Measurements from ENCODE around the gene PALLD. TPM values are rescaled to one million over a fixed set of nuclear protein-coding genes. Genes with fewer than 3 reads are reported as not detected.

Gene PALLD
- total RNA-seq, 5 donors from 2014 or later (not counting 1 experiment from before 2014, with no cell fraction given), result 0.56 to 1.9 (median 0.93) TPM

GRCh38 chr4:168499241-168499640 is 2.4 kb downstream of the PALLD start:
- Histone ChIP-seq H3K36me3 (ENCODE audit: control insufficient read depth in 2 of 2, extremely low read depth in 1 of 2, insufficient read depth in 1 of 2, low read length in 1 of 2) (no peaks in the 10 kb centered on the region), H3K9me3 (no peaks in the 10 kb centered on the region), H3K4me1 (ENCODE audit: control insufficient read depth in 1 of 2, extremely low read depth in 1 of 2, insufficient read depth in 2 of 2, low read length in 2 of 2) (peaks cover 5 to 6% of the 10 kb centered on the region in 2 experiments), H3K27me3 (replicated peaks in 1 of 2; ENCODE audit: control insufficient read depth in 2 of 2, extremely low read depth in 1 of 2, insufficient read depth in 2 of 2, low read length in 1 of 2) (no peaks in the 10 kb centered on the region), H3K4me3 (ENCODE audit: control insufficient read depth in 1 of 2, extremely low read depth in 1 of 2, low read length in 1 of 2) (no peak overlapping the region), H3K27ac (ENCODE audit: low read length) (no peak overlapping the region)
- Mint-ChIP-seq H3K4me1 (peaks cover 6 to 10% (median 7%) of the 10 kb centered on the region in 3 donors), H3K27ac (no peak overlapping the region), H3K36me3 (no peaks in the 10 kb centered on the region), H3K9me3 (no peaks in the 10 kb centered on the region), H3K27me3 (no peaks in the 10 kb centered on the region), H3K4me3 (no peak overlapping the region)
- CTCF ChIA-PET, result interaction anchor here in 1 of 2 donors (0.6 to 0.9 kb wide), 3 partner anchors 10 to 25 kb away, joined by 3 to 4 read pairs (median 3); no protein-coding TSS in a partner anchor
- POLR2A ChIA-PET, result no interaction called here
- no peak for ATAC-seq (replicated peaks in 1 of 4)
- DNase-seq, result no peak

DNA sequence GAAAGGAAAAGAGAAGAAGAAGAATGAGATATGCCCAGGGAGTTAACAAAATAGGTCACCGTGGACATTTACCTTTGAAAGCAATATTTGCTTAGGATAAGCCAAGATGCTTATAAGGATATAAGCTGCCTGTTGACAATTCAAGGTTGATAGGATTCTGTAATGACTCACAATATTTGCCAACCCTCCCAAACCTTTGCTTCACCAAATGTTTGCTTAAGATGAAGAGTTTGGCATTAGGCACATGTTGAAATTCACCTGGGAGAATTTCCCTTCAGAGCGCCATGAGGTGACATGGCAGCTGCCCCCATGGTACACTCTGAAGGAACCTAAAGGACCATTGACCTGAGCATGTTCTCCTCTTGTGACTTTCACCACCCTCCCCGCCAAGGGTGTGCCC is 4.6 kb downstream of the PALLD start:
- Mint-ChIP-seq H3K9me3 (no peaks in the 10 kb centered on the region), H3K27ac (no peak overlapping the region), H3K4me3 (no peak overlapping the region), H3K4me1 (peaks cover 6 to 10% (median 7%) of the 10 kb centered on the region in 3 donors), H3K27me3 (no peaks in the 10 kb centered on the region), H3K36me3 (no peaks in the 10 kb centered on the region)
- DNase-seq (no peak), ATAC-seq (replicated peaks in 1 of 4) (no peak)
- H3K27ac ChIP-seq (ENCODE audit: low read length), result no peak overlapping the region
- peaks cover 5 to 6% of the 10 kb centered on the region in 2 experiments for H3K4me1 ChIP-seq (ENCODE audit: control insufficient read depth in 1 of 2, extremely low read depth in 1 of 2, insufficient read depth in 2 of 2, low read length in 2 of 2)
- no peaks in the 10 kb centered on the region for H3K27me3 ChIP-seq (replicated peaks in 1 of 2; ENCODE audit: control insufficient read depth in 2 of 2, extremely low read depth in 1 of 2, insufficient read depth in 2 of 2, low read length in 1 of 2)
- ChIA-PET POLR2A (no interaction called here), CTCF (interaction anchor here in 1 of 2 donors (0.8 kb wide), 1 partner anchor 14 kb away, joined by 3 read pairs; no protein-coding TSS in a partner anchor)
- H3K36me3 ChIP-seq (ENCODE audit: control insufficient read depth in 2 of 2, extremely low read depth in 1 of 2, insufficient read depth in 1 of 2, low read length in 1 of 2), result no peaks in the 10 kb centered on the region
- no peaks in the 10 kb centered on the region for H3K9me3 ChIP-seq
- H3K4me3 ChIP-seq (ENCODE audit: control insufficient read depth in 1 of 2, extremely low read depth in 1 of 2, low read length in 1 of 2), result no peak overlapping the region
- WGBS (ENCODE audit: insufficient coverage), result no CpG with 5 or more reads among the region's 3 CpGs

DNA sequence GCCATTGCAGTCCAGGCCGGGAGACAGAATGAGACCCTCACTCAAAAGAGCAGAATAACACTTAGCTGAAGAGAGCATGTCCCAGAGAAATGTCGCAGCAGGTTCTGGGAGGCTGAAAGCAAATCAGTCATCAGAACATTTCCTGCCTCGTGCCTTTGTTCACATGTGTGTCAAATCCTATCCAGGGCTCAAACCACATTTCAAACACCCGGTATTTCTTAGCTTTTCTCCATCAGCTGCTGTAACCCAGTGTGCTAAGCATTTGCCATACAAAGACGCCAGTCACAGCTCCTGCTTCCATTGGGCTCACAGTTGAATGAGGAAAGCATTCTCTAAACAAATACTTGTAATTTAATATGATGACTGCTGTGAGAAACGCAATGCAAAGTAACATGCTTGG is 6.0 kb downstream of the PALLD start:
- POLR2A ChIA-PET, result interaction anchor here in 1 of 2 donors (0.6 kb wide), 1 partner anchor 84 kb away, joined by 3 read pairs; no protein-coding TSS in a partner anchor
- peak in 2 of 4 experiments; percentile 26 to 66 for ATAC-seq (replicated peaks in 1 of 4)
- Mint-ChIP-seq H3K9me3 (no peaks in the 10 kb centered on the region), H3K4me3 (no peak overlapping the region), H3K36me3 (no peaks in the 10 kb centered on the region), H3K27me3 (no peaks in the 10 kb centered on the region), H3K4me1 (peaks cover 6 to 10% (median 7%) of the 10 kb centered on the region in 3 donors), H3K27ac (no peak overlapping the region)
- CTCF ChIA-PET, result interaction anchor here in 1 of 2 donors (1.2 kb wide), 1 partner anchor 11 kb away, joined by 3 read pairs; no protein-coding TSS in a partner anchor
- no peak for DNase-seq
- no peak overlapping the region for H3K4me3 ChIP-seq (ENCODE audit: control insufficient read depth in 1 of 2, extremely low read depth in 1 of 2, low read length in 1 of 2)
- WGBS (ENCODE audit: insufficient coverage), result 31% methylated on average over 3 of the region's 6 CpGs
- no peaks in the 10 kb centered on the region for H3K9me3 ChIP-seq
- no peak overlapping the region for H3K27ac ChIP-seq (ENCODE audit: low read length)
- H3K27me3 ChIP-seq (replicated peaks in 1 of 2; ENCODE audit: control insufficient read depth in 2 of 2, extremely low read depth in 1 of 2, insufficient read depth in 2 of 2, low read length in 1 of 2), result no peaks in the 10 kb centered on the region
- peaks cover 5 to 6% of the 10 kb centered on the region in 2 experiments for H3K4me1 ChIP-seq (ENCODE audit: control insufficient read depth in 1 of 2, extremely low read depth in 1 of 2, insufficient read depth in 2 of 2, low read length in 2 of 2)
- no peaks in the 10 kb centered on the region for H3K36me3 ChIP-seq (ENCODE audit: control insufficient read depth in 2 of 2, extremely low read depth in 1 of 2, insufficient read depth in 1 of 2, low read length in 1 of 2)

GRCh38 chr4:168503652-168504362 is 7.0 kb downstream of the PALLD start:
- WGBS (ENCODE audit: insufficient coverage), result 88% methylated on average over 2 of the region's 9 CpGs
- H3K27ac ChIP-seq (ENCODE audit: low read length), result no peak overlapping the region

DNA sequence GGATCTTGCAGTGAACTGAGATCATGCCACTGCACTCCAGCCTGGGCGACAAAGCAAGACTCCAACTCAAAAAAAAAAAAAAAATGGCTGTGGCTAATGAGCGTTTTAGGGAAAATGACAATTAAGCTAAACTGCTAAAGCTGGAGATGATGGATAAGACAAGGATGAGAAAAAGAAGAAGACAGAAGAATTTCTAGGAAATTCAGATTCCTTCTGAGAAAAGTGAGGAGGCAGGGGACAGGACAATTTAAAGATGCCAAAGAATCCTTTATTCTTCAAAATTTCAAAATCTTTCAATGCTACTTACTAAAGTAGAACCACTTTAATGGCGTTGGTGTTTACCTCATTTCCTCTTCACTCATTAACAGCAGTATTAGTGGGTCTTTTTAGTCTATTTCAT is 7.7 kb downstream of the PALLD start:
- Histone ChIP-seq H3K27me3 (replicated peaks in 1 of 2; ENCODE audit: control insufficient read depth in 2 of 2, extremely low read depth in 1 of 2, insufficient read depth in 2 of 2, low read length in 1 of 2) (no peaks in the 10 kb centered on the region), H3K27ac (ENCODE audit: low read length) (no peak overlapping the region), H3K4me3 (ENCODE audit: control insufficient read depth in 1 of 2, extremely low read depth in 1 of 2, low read length in 1 of 2) (no peak overlapping the region), H3K4me1 (ENCODE audit: control insufficient read depth in 1 of 2, extremely low read depth in 1 of 2, insufficient read depth in 2 of 2, low read length in 2 of 2) (peaks cover 5 to 9% of the 10 kb centered on the region in 2 experiments), H3K9me3 (no peaks in the 10 kb centered on the region), H3K36me3 (ENCODE audit: control insufficient read depth in 2 of 2, extremely low read depth in 1 of 2, insufficient read depth in 1 of 2, low read length in 1 of 2) (no peaks in the 10 kb centered on the region)
- Mint-ChIP-seq H3K9me3 (no peaks in the 10 kb centered on the region), H3K36me3 (no peaks in the 10 kb centered on the region), H3K27ac (no peak overlapping the region), H3K4me3 (no peak overlapping the region), H3K27me3 (no peaks in the 10 kb centered on the region), H3K4me1 (peaks cover 8 to 12% (median 10%) of the 10 kb centered on the region in 3 donors)
- POLR2A ChIA-PET, result interaction anchor here in 1 of 2 donors (0.6 kb wide), 1 partner anchor 101 kb away, joined by 4 read pairs; no protein-coding TSS in a partner anchor
- WGBS (ENCODE audit: insufficient coverage), result no CpG with 5 or more reads among the region's 3 CpGs
- ATAC-seq (replicated peaks in 1 of 4) (no peak), DNase-seq (no peak)
- CTCF ChIA-PET, result interaction anchor here in 1 of 2 donors (0.6 kb wide), 2 partner anchors 53 to 184 kb away, joined by 3 to 6 read pairs; no protein-coding TSS in a partner anchor

More at GRCh38 chr4:168503652-168504362, 7.0 kb downstream of the PALLD start:
- Histone ChIP-seq H3K9me3 (no peaks in the 10 kb centered on the region), H3K36me3 (ENCODE audit: control insufficient read depth in 2 of 2, extremely low read depth in 1 of 2, insufficient read depth in 1 of 2, low read length in 1 of 2) (no peaks in the 10 kb centered on the region), H3K4me3 (ENCODE audit: control insufficient read depth in 1 of 2, extremely low read depth in 1 of 2, low read length in 1 of 2) (no peak overlapping the region), H3K4me1 (ENCODE audit: control insufficient read depth in 1 of 2, extremely low read depth in 1 of 2, insufficient read depth in 2 of 2, low read length in 2 of 2) (peaks cover 5 to 6% of the 10 kb centered on the region in 2 experiments), H3K27me3 (replicated peaks in 1 of 2; ENCODE audit: control insufficient read depth in 2 of 2, extremely low read depth in 1 of 2, insufficient read depth in 2 of 2, low read length in 1 of 2) (no peaks in the 10 kb centered on the region)
- no peaks in the 10 kb centered on the region for H3K9me3 Mint-ChIP-seq
- no peak overlapping the region for H3K4me3 Mint-ChIP-seq
- ATAC-seq (replicated peaks in 1 of 4), result no peak
- DNase-seq, result no peak
- H3K4me1 Mint-ChIP-seq, result peaks cover 6 to 10% (median 7%) of the 10 kb centered on the region in 3 donors
- ChIA-PET POLR2A (no interaction called here), CTCF (interaction anchor here in 1 of 2 donors (0.6 kb wide), 1 partner anchor 183 kb away, joined by 3 read pairs; no protein-coding TSS in a partner anchor)
- no peak overlapping the region for H3K27ac Mint-ChIP-seq
- no peaks in the 10 kb centered on the region for H3K27me3 Mint-ChIP-seq
- no peaks in the 10 kb centered on the region for H3K36me3 Mint-ChIP-seq

GRCh38 chr4:168506014-168506413 is 9.2 kb downstream of the PALLD start:
- ATAC-seq (replicated peaks in 1 of 4) (no peak), DNase-seq (no peak)
- Mint-ChIP-seq H3K27ac (no peak overlapping the region), H3K9me3 (no peaks in the 10 kb centered on the region), H3K36me3 (no peaks in the 10 kb centered on the region), H3K4me3 (no peak overlapping the region), H3K4me1 (peaks cover 17 to 25% (median 18%) of the 10 kb centered on the region in 3 donors), H3K27me3 (no peaks in the 10 kb centered on the region)
- 86% methylated on average over 1 of the region's 1 CpG for WGBS (ENCODE audit: insufficient coverage)
- H3K27ac ChIP-seq (ENCODE audit: low read length), result no peak overlapping the region
- no peaks in the 10 kb centered on the region for H3K9me3 ChIP-seq
- H3K4me3 ChIP-seq (ENCODE audit: control insufficient read depth in 1 of 2, extremely low read depth in 1 of 2, low read length in 1 of 2), result no peak overlapping the region
- ChIA-PET CTCF (interaction anchor here in 1 of 2 donors (0.6 to 1.1 kb wide), 2 partner anchors 10 to 12 kb away, joined by 3 read pairs; no protein-coding TSS in a partner anchor), POLR2A (no interaction called here)
- no peaks in the 10 kb centered on the region for H3K27me3 ChIP-seq (replicated peaks in 1 of 2; ENCODE audit: control insufficient read depth in 2 of 2, extremely low read depth in 1 of 2, insufficient read depth in 2 of 2, low read length in 1 of 2)
- H3K4me1 ChIP-seq (ENCODE audit: control insufficient read depth in 1 of 2, extremely low read depth in 1 of 2, insufficient read depth in 2 of 2, low read length in 2 of 2), result peaks cover 5 to 20% of the 10 kb centered on the region in 2 experiments
- H3K36me3 ChIP-seq (ENCODE audit: control insufficient read depth in 2 of 2, extremely low read depth in 1 of 2, insufficient read depth in 1 of 2, low read length in 1 of 2), result no peaks in the 10 kb centered on the region
